ENCODE data around the gene CLRN3. TPM values are rescaled to one million over a fixed set of nuclear protein-coding genes. Genes with fewer than 3 reads are reported as not detected.

The CLRN3 gene
- total and polyA plus RNA-seq, 2 experiments from 2014 or later: 21.5 to 52.8 TPM

GRCh38 chr10:127915324-127915723, 22.6 kb upstream of the CLRN3 start:
- no peak for DNase-seq (ENCODE audit: low spot score)
- no peaks in the 10 kb centered on the region for H3K4me1 ChIP-seq (ENCODE audit: insufficient read depth)
- WGBS (ENCODE audit: low lambda C conversion rate, missing lambda C conversion rate): 88% methylated on average over 4 of the region's 4 CpGs
- no peaks in the 10 kb centered on the region for H3K79me2 ChIP-seq
- H2AFZ ChIP-seq: no peak overlapping the region
- no peak overlapping the region for H3K27ac ChIP-seq
- no peaks in the 10 kb centered on the region for H4K20me1 ChIP-seq (ENCODE audit: insufficient read depth, poor library complexity, severe bottlenecking)
- H3K4me2 ChIP-seq: no peak overlapping the region
- no peaks in the 10 kb centered on the region for H3K9me3 ChIP-seq (ENCODE audit: low read depth)
- no peaks in the 10 kb centered on the region for H3K27me3 ChIP-seq
- H3K36me3 ChIP-seq (replicated peaks; ENCODE audit: insufficient read depth, low read depth): no peaks in the 10 kb centered on the region
- H3K4me3 ChIP-seq: no peak overlapping the region
- no peaks in the 10 kb centered on the region for H3K9me2 ChIP-seq (replicated peaks; ENCODE audit: insufficient read depth)
- TF ChIP-seq, protein P1, sequence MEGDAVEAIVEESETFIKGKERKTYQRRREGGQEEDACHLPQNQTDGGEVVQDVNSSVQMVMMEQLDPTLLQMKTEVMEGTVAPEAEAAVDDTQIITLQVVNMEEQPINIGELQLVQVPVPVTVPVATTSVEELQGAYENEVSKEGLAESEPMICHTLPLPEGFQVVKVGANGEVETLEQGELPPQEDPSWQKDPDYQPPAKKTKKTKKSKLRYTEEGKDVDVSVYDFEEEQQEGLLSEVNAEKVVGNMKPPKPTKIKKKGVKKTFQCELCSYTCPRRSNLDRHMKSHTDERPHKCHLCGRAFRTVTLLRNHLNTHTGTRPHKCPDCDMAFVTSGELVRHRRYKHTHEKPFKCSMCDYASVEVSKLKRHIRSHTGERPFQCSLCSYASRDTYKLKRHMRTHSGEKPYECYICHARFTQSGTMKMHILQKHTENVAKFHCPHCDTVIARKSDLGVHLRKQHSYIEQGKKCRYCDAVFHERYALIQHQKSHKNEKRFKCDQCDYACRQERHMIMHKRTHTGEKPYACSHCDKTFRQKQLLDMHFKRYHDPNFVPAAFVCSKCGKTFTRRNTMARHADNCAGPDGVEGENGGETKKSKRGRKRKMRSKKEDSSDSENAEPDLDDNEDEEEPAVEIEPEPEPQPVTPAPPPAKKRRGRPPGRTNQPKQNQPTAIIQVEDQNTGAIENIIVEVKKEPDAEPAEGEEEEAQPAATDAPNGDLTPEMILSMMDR (IDR thresholded peaks at IDR 0.05; ENCODE audit: poor library complexity): no peak
- no peak for TF ChIP-seq EZH2phosphoT487 (IDR thresholded peaks at IDR 0.05; ENCODE audit: low read depth, severe bottlenecking, unreplicated experiment)
- no peak for TF ChIP-seq EZH2 (IDR thresholded peaks at IDR 0.05; ENCODE audit: borderline replicate concordance)

- no peaks in the 10 kb centered on the region for H3K36me3 ChIP-seq (replicated peaks; ENCODE audit: insufficient read depth, low read depth)
- no peak overlapping the region for H2AFZ ChIP-seq
- H3K27me3 ChIP-seq: no peaks in the 10 kb centered on the region
- H3K9me3 ChIP-seq (ENCODE audit: low read depth): no peaks in the 10 kb centered on the region
- no peak overlapping the region for H3K4me2 ChIP-seq
- TF ChIP-seq, protein P1 (IDR thresholded peaks at IDR 0.05; ENCODE audit: poor library complexity): no peak
- TF ChIP-seq EZH2 (IDR thresholded peaks at IDR 0.05; ENCODE audit: borderline replicate concordance) (no peak), EZH2phosphoT487 (IDR thresholded peaks at IDR 0.05; ENCODE audit: low read depth, severe bottlenecking, unreplicated experiment) (no peak)
- H3K4me3 ChIP-seq: no peak overlapping the region
- 97% methylated on average over 8 of the region's 8 CpGs for WGBS (ENCODE audit: low lambda C conversion rate, missing lambda C conversion rate)
- no peaks in the 10 kb centered on the region for H3K9me2 ChIP-seq (replicated peaks; ENCODE audit: insufficient read depth)
- H3K27ac ChIP-seq: no peak overlapping the region
- no peaks in the 10 kb centered on the region for H4K20me1 ChIP-seq (ENCODE audit: insufficient read depth, poor library complexity, severe bottlenecking)
- no peak for DNase-seq (ENCODE audit: low spot score)
- no peaks in the 10 kb centered on the region for H3K79me2 ChIP-seq
- H3K4me1 ChIP-seq (ENCODE audit: insufficient read depth): no peaks in the 10 kb centered on the region
Observed at GRCh38 chr10:127913368-127913759, 20.6 kb upstream of the CLRN3 start.

DNA sequence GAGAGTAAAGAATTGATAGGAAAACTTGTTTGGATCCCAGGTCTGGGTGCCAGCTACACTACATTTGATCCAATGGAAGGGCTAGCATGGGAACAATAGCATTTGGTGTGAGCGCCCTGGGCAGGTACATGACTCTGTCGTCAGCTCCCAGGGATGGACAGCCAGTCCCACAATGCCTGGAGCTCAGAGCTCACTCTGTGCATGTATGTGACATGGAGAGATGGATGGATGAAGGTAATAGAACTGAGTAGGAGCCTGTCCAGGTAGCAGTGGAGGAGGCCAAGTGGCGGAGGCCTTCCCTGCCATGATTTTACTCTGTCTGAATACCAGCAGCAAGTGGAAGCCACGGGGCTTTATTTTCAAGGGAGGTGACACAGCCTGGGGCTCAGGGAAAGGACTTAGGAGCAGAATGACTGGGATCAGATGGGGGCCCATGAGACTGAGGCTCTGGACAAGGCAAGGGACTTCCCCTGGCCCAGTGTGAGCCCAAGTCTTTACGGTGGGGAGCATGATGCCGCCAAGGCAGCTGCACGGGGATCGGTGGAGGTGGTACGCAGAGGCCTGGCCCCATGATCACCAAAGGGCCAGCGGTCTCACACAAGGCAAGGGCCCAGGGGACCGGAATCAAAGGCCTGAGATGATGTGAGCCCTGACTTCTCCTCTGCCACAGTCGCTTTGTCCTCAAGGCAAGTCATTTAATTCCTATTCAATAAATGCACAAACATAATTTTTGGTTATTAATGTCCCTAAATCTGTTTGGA, 20.0 kb upstream of the CLRN3 start:
- Histone ChIP-seq H3K79me2 (no peaks in the 10 kb centered on the region), H3K9me3 (ENCODE audit: low read depth) (no peaks in the 10 kb centered on the region), H3K4me3 (no peak overlapping the region), H4K20me1 (ENCODE audit: insufficient read depth, poor library complexity, severe bottlenecking) (no peaks in the 10 kb centered on the region), H3K27me3 (no peaks in the 10 kb centered on the region), H3K4me2 (no peak overlapping the region), H3K9me2 (replicated peaks; ENCODE audit: insufficient read depth) (no peaks in the 10 kb centered on the region), H2AFZ (no peak overlapping the region), H3K4me1 (ENCODE audit: insufficient read depth) (no peaks in the 10 kb centered on the region), H3K27ac (no peak overlapping the region), H3K36me3 (replicated peaks; ENCODE audit: insufficient read depth, low read depth) (no peaks in the 10 kb centered on the region)
- 94% methylated on average over 12 of the region's 12 CpGs for WGBS (ENCODE audit: low lambda C conversion rate, missing lambda C conversion rate)
- TF ChIP-seq EZH2phosphoT487 (IDR thresholded peaks at IDR 0.05; ENCODE audit: low read depth, severe bottlenecking, unreplicated experiment): no peak
- TF ChIP-seq, protein P1 (IDR thresholded peaks at IDR 0.05; ENCODE audit: poor library complexity): no peak
- TF ChIP-seq EZH2 (IDR thresholded peaks at IDR 0.05; ENCODE audit: borderline replicate concordance): no peak
- no peak for DNase-seq (ENCODE audit: low spot score)
